Prostate gland (tissue), 2 donors: ENCODE data around the gene SIRT1. TPM values are rescaled to one million over a fixed set of nuclear protein-coding genes. Genes with fewer than 3 reads are reported as not detected.

ENCODE experiments used
- DNase-seq: peaks from one replicate; pipeline ENCODE4 v3.0.0-alpha.2; 2019; ENCODE audit warnings: low spot score
- H3K27ac ChIP-seq, 2 donors: fragments of 200-600 bp; sonication (generic); 2 replicates each; pipeline ENCODE4 v1.5.1; 2017 to 2019
- H3K27me3 ChIP-seq: fragments of 200-600 bp; sonication (generic); replicated peaks from 2 replicates; pipeline ENCODE4 v1.5.1; 2019; ENCODE audit not compliant: insufficient read depth
- H3K36me3 ChIP-seq, 2 donors: fragments of 200-600 bp; sonication (generic); 1 replicate in 1 of 2; 2 replicates in 1 of 2; pipeline versions ENCODE4 v1.5.1 to v1.8.1; 2017 to 2019
- H3K4me1 ChIP-seq: fragments of 200-600 bp; sonication (generic); replicated peaks from 2 replicates; pipeline ENCODE4 v1.5.1; 2019
- H3K4me3 ChIP-seq, 2 donors: fragments of 200-600 bp; sonication (generic); 2 replicates each; pipeline ENCODE4 v1.5.1; 2017 to 2019
- H3K9me3 ChIP-seq: fragments of 200-600 bp; sonication (generic); 2 replicates; pipeline ENCODE4 v1.5.1; 2017
- POLR2A ChIP-seq: fragments of 450-650 bp; IDR thresholded peaks from one replicate; pipeline ENCODE4 v1.6.1; 2016; ENCODE audit warnings: antibody characterized with exemption, mild to moderate bottlenecking
- POLR2AphosphoS5 ChIP-seq: sonication (generic); formaldehyde crosslinking; IDR thresholded peaks from one replicate; pipeline ENCODE4 v1.6.1; 2017; ENCODE audit warnings: antibody characterized with exemption
- WGBS: methylation state at CpG from one replicate; pipeline ENCODE4 v1.1.5; 2018; 5-methylcytosine and 5-hydroxymethylcytosine counted together
- intact Hi-C: fragments of 100-400 bp; cut with DNase I; formaldehyde crosslinking; loops from one replicate; pipeline ENCODE4 v1.14.2; 2022
- total RNA-seq, 2 donors: library from RNA; depleted of rRNA; stranded (reverse); fragments of >200 nt; gene quantifications; one replicate each; pipeline ENCODE4 v1.1.0, GENCODE V29; 2016
- TF ChIP-seq, protein P1 (sequence below), 4 experiments: fragments of 200-600 bp in 2 of 4; fragments of 450-650 bp in 2 of 4; sonication (generic) in 2 of 4; IDR thresholded peaks; 1 replicate in 3 of 4; 2 replicates in 1 of 4; pipeline ENCODE4 v1.5.1; 2016 to 2019; ENCODE audit warnings: antibody characterized with exemption in 4 of 4, mild to moderate bottlenecking in 2 of 4, moderate library complexity in 2 of 4

SIRT1 gene
- total RNA-seq, 2 donors from 2014 or later = 22.0 to 46.2 TPM

GRCh38 chr10:67863094-67863493, 21.4 kb upstream of the SIRT1 start:
- no peak for TF ChIP-seq POLR2AphosphoS5
- TF ChIP-seq, protein P1, sequence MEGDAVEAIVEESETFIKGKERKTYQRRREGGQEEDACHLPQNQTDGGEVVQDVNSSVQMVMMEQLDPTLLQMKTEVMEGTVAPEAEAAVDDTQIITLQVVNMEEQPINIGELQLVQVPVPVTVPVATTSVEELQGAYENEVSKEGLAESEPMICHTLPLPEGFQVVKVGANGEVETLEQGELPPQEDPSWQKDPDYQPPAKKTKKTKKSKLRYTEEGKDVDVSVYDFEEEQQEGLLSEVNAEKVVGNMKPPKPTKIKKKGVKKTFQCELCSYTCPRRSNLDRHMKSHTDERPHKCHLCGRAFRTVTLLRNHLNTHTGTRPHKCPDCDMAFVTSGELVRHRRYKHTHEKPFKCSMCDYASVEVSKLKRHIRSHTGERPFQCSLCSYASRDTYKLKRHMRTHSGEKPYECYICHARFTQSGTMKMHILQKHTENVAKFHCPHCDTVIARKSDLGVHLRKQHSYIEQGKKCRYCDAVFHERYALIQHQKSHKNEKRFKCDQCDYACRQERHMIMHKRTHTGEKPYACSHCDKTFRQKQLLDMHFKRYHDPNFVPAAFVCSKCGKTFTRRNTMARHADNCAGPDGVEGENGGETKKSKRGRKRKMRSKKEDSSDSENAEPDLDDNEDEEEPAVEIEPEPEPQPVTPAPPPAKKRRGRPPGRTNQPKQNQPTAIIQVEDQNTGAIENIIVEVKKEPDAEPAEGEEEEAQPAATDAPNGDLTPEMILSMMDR (IDR thresholded peaks at IDR 0.05) = no peak
- TF ChIP-seq POLR2A = no peak
- WGBS = 76% methylated on average over 2 of the region's 2 CpGs
- intact Hi-C loops = no loop called here
- Histone ChIP-seq H3K4me1 (no peaks in the 10 kb centered on the region), H3K27ac (no peak overlapping the region), H3K4me3 (no peak overlapping the region), H3K9me3 (no peaks in the 10 kb centered on the region), H3K27me3 (no peaks in the 10 kb centered on the region), H3K36me3 (no peaks in the 10 kb centered on the region)
- no peak for DNase-seq

DNA sequence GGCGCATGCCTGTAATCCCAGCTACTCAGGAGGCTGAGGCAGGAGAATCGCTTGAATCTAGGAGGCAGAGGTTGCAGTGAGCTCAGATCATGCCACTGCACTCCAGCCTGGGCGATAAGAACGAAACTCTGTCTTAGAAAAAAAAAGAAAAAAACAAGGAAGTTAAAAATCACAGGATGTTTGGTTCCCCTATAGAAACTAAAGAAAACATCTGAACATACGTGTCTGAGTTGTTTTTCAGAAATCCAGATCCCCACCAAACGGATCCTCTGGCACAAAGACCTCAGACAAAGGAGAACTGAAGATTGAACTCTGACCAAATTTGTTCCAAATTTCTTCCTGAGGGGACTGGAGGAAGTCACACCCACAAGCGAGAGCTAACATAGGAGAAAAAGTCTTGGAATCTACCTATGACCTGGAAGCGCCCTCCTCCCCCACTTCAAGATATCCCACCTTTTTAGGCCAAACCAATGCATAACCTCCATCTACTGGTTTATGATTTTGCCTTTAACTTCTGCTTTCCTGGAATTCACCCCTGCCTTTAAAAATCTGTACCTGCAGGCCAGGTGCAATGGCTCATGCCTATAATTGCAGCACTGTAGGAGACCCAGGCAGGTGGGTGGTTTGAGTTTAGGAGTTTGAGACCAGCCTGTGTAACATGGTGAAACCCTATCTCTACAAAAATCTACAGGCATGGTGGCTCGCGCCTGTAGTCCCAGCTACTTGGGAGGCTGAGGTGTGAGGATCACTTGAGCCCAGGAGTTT, 19.7 kb upstream of the SIRT1 start:
- no peaks in the 10 kb centered on the region for H3K4me1 ChIP-seq
- intact Hi-C loops = no loop called here
- no peak for TF ChIP-seq POLR2A
- TF ChIP-seq POLR2AphosphoS5 = no peak
- TF ChIP-seq, protein P1 (IDR thresholded peaks at IDR 0.05) = no peak
- no peaks in the 10 kb centered on the region for H3K9me3 ChIP-seq
- no peak for DNase-seq
- H3K27me3 ChIP-seq = no peaks in the 10 kb centered on the region
- no peaks in the 10 kb centered on the region for H3K36me3 ChIP-seq
- no peak overlapping the region for H3K4me3 ChIP-seq
- no peak overlapping the region for H3K27ac ChIP-seq
- WGBS = 86% methylated on average over 10 of the region's 10 CpGs

GRCh38 chr10:67868132-67868531, 16.3 kb upstream of the SIRT1 start:
- WGBS = 100% methylated on average over 2 of the region's 2 CpGs
- Histone ChIP-seq H3K9me3 (no peaks in the 10 kb centered on the region), H3K36me3 (no peaks in the 10 kb centered on the region), H3K27ac (no peak overlapping the region), H3K4me3 (no peak overlapping the region), H3K4me1 (no peaks in the 10 kb centered on the region), H3K27me3 (no peaks in the 10 kb centered on the region)
- intact Hi-C loops = no loop called here
- no peak for DNase-seq
- TF ChIP-seq, protein P1 (IDR thresholded peaks at IDR 0.05) = no peak
- TF ChIP-seq POLR2A (no peak), POLR2AphosphoS5 (no peak)

- no peak for DNase-seq
Observed at GRCh38 chr10:67869996-67870395, 14.5 kb upstream of the SIRT1 start.

More at GRCh38 chr10:67869996-67870395, 14.5 kb upstream of the SIRT1 start:
- TF ChIP-seq, protein P1 (IDR thresholded peaks at IDR 0.05) = no peak
- TF ChIP-seq POLR2AphosphoS5 (no peak), POLR2A (no peak)
- Histone ChIP-seq H3K9me3 (no peaks in the 10 kb centered on the region), H3K27me3 (no peaks in the 10 kb centered on the region), H3K27ac (no peak overlapping the region), H3K4me3 (no peak overlapping the region), H3K4me1 (no peaks in the 10 kb centered on the region), H3K36me3 (no peaks in the 10 kb centered on the region)
- intact Hi-C loops = no loop called here
- WGBS = 86% methylated on average over 6 of the region's 6 CpGs
